ENCODE data around the gene KRT73. TPM values are rescaled to one million over a fixed set of nuclear protein-coding genes. Genes with fewer than 3 reads are reported as not detected.

KRT73 gene
- total and polyA plus RNA-seq, 2 experiments from 2014 or later: not detected

DNA sequence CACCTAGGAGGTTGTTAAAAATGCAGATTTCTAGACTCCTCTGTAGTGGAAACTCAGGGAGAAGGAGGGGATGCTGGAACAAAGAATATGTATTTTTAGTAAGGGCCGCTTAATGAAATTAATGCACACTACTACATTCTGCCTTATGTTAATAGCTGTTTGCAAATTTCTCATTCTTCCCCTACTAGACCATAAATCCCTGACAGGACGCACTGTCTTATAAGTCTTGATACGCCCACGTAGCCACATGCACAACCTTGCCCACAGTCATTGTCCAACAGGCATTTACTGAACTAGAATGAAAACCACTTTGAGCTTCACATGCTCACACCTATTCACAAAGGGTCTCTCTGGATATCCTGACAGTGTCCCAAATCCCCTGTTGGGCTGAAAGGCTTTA is 23.1 kb upstream of the KRT73 start:
- no peaks in the 10 kb centered on the region for H3K27me3 Mint-ChIP-seq (ENCODE audit: insufficient read depth, low read depth, poor library complexity)

DNA sequence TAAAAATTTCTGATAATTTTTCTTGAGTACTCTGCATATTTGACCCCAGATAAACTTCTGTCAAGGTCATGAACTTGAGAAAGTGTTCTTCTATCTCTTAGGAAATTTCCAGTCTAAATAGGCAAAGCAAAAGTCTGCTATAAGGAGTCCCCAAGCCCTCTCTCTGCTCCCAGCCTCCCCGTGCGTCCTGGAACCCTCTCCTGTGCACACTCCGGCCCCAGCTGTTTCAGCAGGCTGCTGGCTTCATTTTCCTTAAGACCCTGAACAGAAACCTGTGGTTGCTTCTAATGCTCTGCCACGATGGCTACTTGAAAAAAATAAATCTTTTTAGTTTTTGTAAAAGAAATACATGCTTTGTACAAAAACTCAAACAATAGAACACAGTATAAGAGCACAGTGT is 18.9 kb upstream of the KRT73 start:
- Mint-ChIP-seq H3K27me3 (ENCODE audit: insufficient read depth, low read depth, poor library complexity) (peaks cover 2% of the 10 kb centered on the region), H3K36me3 (ENCODE audit: low read depth) (no peaks in the 10 kb centered on the region), H3K4me1 (no peaks in the 10 kb centered on the region), H3K27ac (no peak overlapping the region), H3K9me3 (no peaks in the 10 kb centered on the region), H3K4me3 (no peak overlapping the region)
- Histone ChIP-seq H3K27ac (ENCODE audit: low read depth) (no peak overlapping the region), H3K4me3 (no peak overlapping the region), H2AFZ (no peak overlapping the region), H3K4me2 (no peak overlapping the region), H3K36me3 (ENCODE audit: insufficient read depth) (no peaks in the 10 kb centered on the region), H3K27me3 (ENCODE audit: insufficient read depth) (no peaks in the 10 kb centered on the region), H3F3A (replicated peaks; ENCODE audit: low read depth) (no peaks in the 10 kb centered on the region), H3K4me1 (ENCODE audit: insufficient read depth) (no peaks in the 10 kb centered on the region), H3K79me2 (replicated peaks; ENCODE audit: insufficient read depth) (no peaks in the 10 kb centered on the region), H4K20me1 (replicated peaks; ENCODE audit: insufficient read depth) (no peaks in the 10 kb centered on the region), H3K9me2 (ENCODE audit: insufficient read depth) (no peaks in the 10 kb centered on the region)
- ATAC-seq (no peak), DNase-seq (ENCODE audit: low spot score) (no peak)
- TF ChIP-seq ZNF462 (CRISPR knock-in tag; IDR thresholded peaks at IDR 0.05): no peak

More for the DNA sequence above, 23.1 kb upstream of the KRT73 start:
- no peak overlapping the region for H3K4me2 ChIP-seq
- no peak overlapping the region for H3K4me3 ChIP-seq
- H3F3A ChIP-seq (replicated peaks; ENCODE audit: low read depth): no peaks in the 10 kb centered on the region
- H3K9me2 ChIP-seq (ENCODE audit: insufficient read depth): no peaks in the 10 kb centered on the region
- H3K27me3 ChIP-seq (ENCODE audit: insufficient read depth): no peaks in the 10 kb centered on the region
- H3K36me3 ChIP-seq (ENCODE audit: insufficient read depth): no peaks in the 10 kb centered on the region
- no peak overlapping the region for H2AFZ ChIP-seq
- H3K4me3 Mint-ChIP-seq: no peak overlapping the region
- DNase-seq (ENCODE audit: low spot score) (no peak), ATAC-seq (no peak)
- no peak overlapping the region for H3K27ac ChIP-seq (ENCODE audit: low read depth)
- no peak overlapping the region for H3K27ac Mint-ChIP-seq
- H3K4me1 ChIP-seq (ENCODE audit: insufficient read depth): no peaks in the 10 kb centered on the region
- TF ChIP-seq NANOG (IDR thresholded peaks at IDR 0.05; ENCODE audit: borderline replicate concordance) (no peak), JUNB (IDR thresholded peaks at IDR 0.05; ENCODE audit: unreplicated experiment) (no peak), CTCF (conservative IDR thresholded peaks at IDR 0.05; ENCODE audit: low read depth in 2 of 2) (no peak), STAT1 (IDR thresholded peaks at IDR 0.05; ENCODE audit: unreplicated experiment) (no peak), POLR2AphosphoS5 (IDR thresholded peaks at IDR 0.05; ENCODE audit: low read depth) (no peak)
- TF ChIP-seq, protein P1, sequence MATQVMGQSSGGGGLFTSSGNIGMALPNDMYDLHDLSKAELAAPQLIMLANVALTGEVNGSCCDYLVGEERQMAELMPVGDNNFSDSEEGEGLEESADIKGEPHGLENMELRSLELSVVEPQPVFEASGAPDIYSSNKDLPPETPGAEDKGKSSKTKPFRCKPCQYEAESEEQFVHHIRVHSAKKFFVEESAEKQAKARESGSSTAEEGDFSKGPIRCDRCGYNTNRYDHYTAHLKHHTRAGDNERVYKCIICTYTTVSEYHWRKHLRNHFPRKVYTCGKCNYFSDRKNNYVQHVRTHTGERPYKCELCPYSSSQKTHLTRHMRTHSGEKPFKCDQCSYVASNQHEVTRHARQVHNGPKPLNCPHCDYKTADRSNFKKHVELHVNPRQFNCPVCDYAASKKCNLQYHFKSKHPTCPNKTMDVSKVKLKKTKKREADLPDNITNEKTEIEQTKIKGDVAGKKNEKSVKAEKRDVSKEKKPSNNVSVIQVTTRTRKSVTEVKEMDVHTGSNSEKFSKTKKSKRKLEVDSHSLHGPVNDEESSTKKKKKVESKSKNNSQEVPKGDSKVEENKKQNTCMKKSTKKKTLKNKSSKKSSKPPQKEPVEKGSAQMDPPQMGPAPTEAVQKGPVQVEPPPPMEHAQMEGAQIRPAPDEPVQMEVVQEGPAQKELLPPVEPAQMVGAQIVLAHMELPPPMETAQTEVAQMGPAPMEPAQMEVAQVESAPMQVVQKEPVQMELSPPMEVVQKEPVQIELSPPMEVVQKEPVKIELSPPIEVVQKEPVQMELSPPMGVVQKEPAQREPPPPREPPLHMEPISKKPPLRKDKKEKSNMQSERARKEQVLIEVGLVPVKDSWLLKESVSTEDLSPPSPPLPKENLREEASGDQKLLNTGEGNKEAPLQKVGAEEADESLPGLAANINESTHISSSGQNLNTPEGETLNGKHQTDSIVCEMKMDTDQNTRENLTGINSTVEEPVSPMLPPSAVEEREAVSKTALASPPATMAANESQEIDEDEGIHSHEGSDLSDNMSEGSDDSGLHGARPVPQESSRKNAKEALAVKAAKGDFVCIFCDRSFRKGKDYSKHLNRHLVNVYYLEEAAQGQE (IDR thresholded peaks at IDR 0.05; ENCODE audit: unreplicated experiment): no peak
- no peaks in the 10 kb centered on the region for H3K36me3 Mint-ChIP-seq (ENCODE audit: low read depth)
- no peaks in the 10 kb centered on the region for H3K9me3 Mint-ChIP-seq
- no peaks in the 10 kb centered on the region for H4K20me1 ChIP-seq (replicated peaks; ENCODE audit: insufficient read depth)
- no peaks in the 10 kb centered on the region for H3K4me1 Mint-ChIP-seq
- H3K79me2 ChIP-seq (replicated peaks; ENCODE audit: insufficient read depth): no peaks in the 10 kb centered on the region

All from GM23338 (cell line).